CD8-positive, alpha-beta memory T cell (primary cell): ENCODE results near the gene NMUR1. TPM values are rescaled to one million over a fixed set of nuclear protein-coding genes. Genes with fewer than 3 reads are reported as not detected.

ENCODE experiments used
- CTCF ChIA-PET: fragments of 350-600 bp; sonication (Branson Sonifier 250); formaldehyde crosslinking; loops from one replicate; lab custom pipeline; 2021; ENCODE audit warnings: antibody characterized with exemption; lab: Charles Lee
- POLR2A ChIA-PET: fragments of 350-600 bp; sonication (Branson Sonifier 250); formaldehyde crosslinking; loops from one replicate; lab custom pipeline; 2021; ENCODE audit warnings: antibody characterized with exemption; lab: Charles Lee
- DNase-seq, 5 donors: peaks; one replicate each; pipeline versions ENCODE4 v3.0.0 to v3.0.0-alpha.2; 2020 to 2022; ENCODE audit warnings: mixed read lengths in 1 of 5
- H3K27ac ChIP-seq: one replicate; pipeline ENCODE4 v1.7.0; 2013; ENCODE audit warnings: low read depth, mild to moderate bottlenecking, low read length, moderate library complexity
- H3K27me3 ChIP-seq: 2 replicates; pipeline ENCODE4 v1.7.0; 2013; ENCODE audit warnings: low read length, mild to moderate bottlenecking; ENCODE audit not compliant: insufficient read depth, poor library complexity, severe bottlenecking
- H3K36me3 ChIP-seq: 2 replicates; pipeline ENCODE4 v1.7.0; 2013; ENCODE audit warnings: mild to moderate bottlenecking, low read length, moderate library complexity; ENCODE audit not compliant: insufficient read depth
- H3K4me1 ChIP-seq: 2 replicates; pipeline ENCODE4 v1.7.0; 2013; ENCODE audit warnings: mild to moderate bottlenecking, low read length, moderate library complexity; ENCODE audit not compliant: insufficient read depth
- H3K4me3 ChIP-seq: 2 replicates; pipeline ENCODE4 v1.7.0; 2013; ENCODE audit warnings: mild to moderate bottlenecking, low read length
- H3K9me3 ChIP-seq: 2 replicates; pipeline ENCODE4 v1.7.0; 2013; ENCODE audit warnings: mild to moderate bottlenecking, low read length
- H3K27ac Mint-ChIP-seq, 8 donors: one replicate each; pipeline ENCODE4 v1.8.0; 2020 to 2021; ENCODE audit warnings: mixed read lengths in 8 of 8, mild to moderate bottlenecking in 6 of 8, inconsistent platforms in 3 of 8, moderate library complexity in 3 of 8
- H3K27me3 Mint-ChIP-seq, 2 donors: one replicate each; pipeline ENCODE4 v1.8.0; 2020 to 2021; ENCODE audit warnings: mixed read lengths in 2 of 2, mild to moderate bottlenecking in 1 of 2, moderate library complexity in 1 of 2
- H3K36me3 Mint-ChIP-seq, 3 donors: one replicate each; pipeline ENCODE4 v1.8.0; 2020 to 2021; ENCODE audit warnings: mixed read lengths in 3 of 3, inconsistent platforms in 1 of 3, mild to moderate bottlenecking in 1 of 3
- H3K4me1 Mint-ChIP-seq, 3 donors: one replicate each; pipeline ENCODE4 v1.8.0; 2020 to 2021; ENCODE audit warnings: mixed read lengths in 3 of 3, inconsistent platforms in 1 of 3, mild to moderate bottlenecking in 1 of 3
- H3K4me3 Mint-ChIP-seq, 7 donors: one replicate each; pipeline ENCODE4 v1.8.0; 2020 to 2021; ENCODE audit warnings: mixed read lengths in 7 of 7, mild to moderate bottlenecking in 6 of 7, moderate library complexity in 4 of 7, inconsistent platforms in 2 of 7
- H3K9me3 Mint-ChIP-seq, 5 donors: one replicate each; pipeline ENCODE4 v1.8.0; 2020 to 2022; ENCODE audit warnings: mixed read lengths in 5 of 5, mild to moderate bottlenecking in 3 of 5, moderate library complexity in 2 of 5, inconsistent platforms in 1 of 5
- polyA plus RNA-seq: library from polyadenylated mRNA; unstranded; fragments of 300-500 nt; fragmentation: Illumina TruSeq; gene quantifications from one replicate; pipeline ENCODE4 v1.2.3, GENCODE V29; 2021
- total RNA-seq, 2 experiments: library from RNA; stranded (reverse); gene quantifications; one replicate each; pipeline ENCODE4 v1.2.3, GENCODE V29; 2021

NMUR1 gene
- total and polyA plus RNA-seq, 3 experiments from 2014 or later: 0.15 to 2.7 (median 0.18) TPM

DNA sequence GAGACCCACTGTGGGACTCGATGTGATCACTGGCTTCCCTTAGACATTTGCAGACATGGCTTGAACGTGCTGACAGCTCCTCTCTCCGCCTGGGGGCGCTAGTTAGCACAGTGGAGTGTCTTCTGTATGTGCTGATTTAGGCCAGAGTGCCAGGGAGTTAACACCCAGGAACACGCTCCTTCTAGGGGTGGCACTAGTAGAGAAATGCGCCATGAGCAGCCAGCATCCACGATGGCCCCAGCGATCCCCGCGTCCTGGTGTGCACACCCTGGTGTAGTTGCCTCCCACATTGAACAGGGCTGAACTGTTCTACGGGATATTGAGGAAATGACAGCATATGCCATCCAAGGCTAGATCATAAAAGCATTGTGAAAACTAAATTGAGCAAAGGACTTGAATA is 11.4 kb upstream of the NMUR1 start:
- Histone ChIP-seq H3K4me3 (no peak overlapping the region), H3K36me3 (no peaks in the 10 kb centered on the region), H3K27ac (no peak overlapping the region), H3K4me1 (peaks cover 18% of the 10 kb centered on the region), H3K27me3 (no peaks in the 10 kb centered on the region), H3K9me3 (peaks cover 8% of the 10 kb centered on the region)
- Mint-ChIP-seq H3K4me3 (no peak overlapping the region), H3K27ac (peak overlapping the region in 1 of 8 donors; percentile 51), H3K9me3 (peaks cover 3 to 11% (median 6%) of the 10 kb centered on the region in 5 donors), H3K36me3 (peaks cover 0 to 4% (median 0%) of the 10 kb centered on the region in 3 donors), H3K4me1 (peaks cover 31 to 50% (median 48%) of the 10 kb centered on the region in 3 donors), H3K27me3 (no peaks in the 10 kb centered on the region)
- ChIA-PET CTCF (interaction anchor here (1.6 kb wide), 1 partner anchor 11 kb away, joined by 6 read pairs; the partner anchor contains the start of gene NMUR1), POLR2A (no interaction called here)
- no peak for DNase-seq

DNA sequence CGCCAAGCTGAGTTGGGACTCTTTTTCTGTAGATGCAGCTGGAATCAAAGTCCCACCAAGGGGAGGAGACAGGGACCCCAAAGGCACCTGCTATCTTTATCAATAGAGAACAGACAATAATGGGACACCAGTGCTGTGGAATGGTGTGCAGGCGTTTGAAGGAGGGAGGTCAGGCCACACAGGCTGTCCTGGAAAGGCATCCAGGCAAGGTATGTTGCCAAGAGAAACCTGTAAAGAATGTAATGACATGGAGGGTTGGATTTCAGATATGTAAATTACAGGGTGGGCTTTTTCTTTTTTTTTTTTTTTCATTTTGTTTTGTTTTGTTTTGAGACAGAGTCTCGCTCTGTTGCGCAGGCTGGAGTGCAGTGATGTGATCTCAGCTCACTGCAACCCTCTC is 9.7 kb upstream of the NMUR1 start:
- CTCF ChIA-PET: interaction anchor here (0.7 to 1.4 kb wide), 6 partner anchors 11 to 138 kb away, joined by 3 to 5 read pairs (median 3); no protein-coding TSS in a partner anchor
- POLR2A ChIA-PET: no interaction called here
- H3K27me3 Mint-ChIP-seq: no peaks in the 10 kb centered on the region

DNA sequence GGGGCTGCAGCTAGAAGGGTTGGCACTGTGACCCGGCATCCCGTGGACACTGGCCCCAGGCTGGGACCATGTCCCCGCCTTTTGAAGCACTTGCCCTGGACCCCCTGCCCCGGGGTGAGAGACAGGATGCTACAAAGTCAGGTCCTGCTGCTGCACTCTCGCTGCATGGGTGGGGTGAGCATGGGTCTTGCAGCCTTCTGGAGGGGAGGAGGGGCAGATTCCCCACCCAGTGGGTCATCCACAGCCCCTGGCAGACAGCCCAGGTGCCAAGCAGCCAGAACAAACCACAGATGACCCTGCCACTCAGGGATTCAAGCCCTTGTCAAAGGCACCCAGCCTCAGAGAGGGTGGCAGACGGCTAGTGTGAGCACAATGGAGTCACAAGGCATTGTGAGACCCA is 5.7 kb upstream of the NMUR1 start:
- Histone ChIP-seq H3K9me3 (no peaks in the 10 kb centered on the region), H3K4me1 (peaks cover 7% of the 10 kb centered on the region), H3K36me3 (no peaks in the 10 kb centered on the region), H3K4me3 (no peak overlapping the region), H3K27ac (no peak overlapping the region), H3K27me3 (no peaks in the 10 kb centered on the region)
- POLR2A ChIA-PET: no interaction called here
- Mint-ChIP-seq H3K4me1 (peaks cover 23 to 42% (median 30%) of the 10 kb centered on the region in 3 donors), H3K9me3 (no peaks in the 10 kb centered on the region), H3K36me3 (no peaks in the 10 kb centered on the region), H3K27ac (peak overlapping the region in 1 of 8 donors; percentile 57), H3K4me3 (no peak overlapping the region), H3K27me3 (no peaks in the 10 kb centered on the region)
- no peak for DNase-seq
- CTCF ChIA-PET: interaction anchor here (1.3 kb wide), 1 partner anchor 19 kb away, joined by 3 read pairs; no protein-coding TSS in a partner anchor

More for the DNA sequence above, 9.7 kb upstream of the NMUR1 start:
- H3K4me1 ChIP-seq: peaks cover 2% of the 10 kb centered on the region
- peaks cover 3 to 11% (median 6%) of the 10 kb centered on the region in 5 donors for H3K9me3 Mint-ChIP-seq
- H3K4me3 Mint-ChIP-seq: no peak overlapping the region
- H3K27ac Mint-ChIP-seq: peak overlapping the region in 1 of 8 donors; percentile 72
- DNase-seq: no peak
- no peak overlapping the region for H3K27ac ChIP-seq
- peaks cover 8% of the 10 kb centered on the region for H3K9me3 ChIP-seq
- peaks cover 0 to 4% (median 0%) of the 10 kb centered on the region in 3 donors for H3K36me3 Mint-ChIP-seq
- H3K4me3 ChIP-seq: no peak overlapping the region
- H3K4me1 Mint-ChIP-seq: peaks cover 17 to 41% (median 37%) of the 10 kb centered on the region in 3 donors
- H3K36me3 ChIP-seq: no peaks in the 10 kb centered on the region
- H3K27me3 ChIP-seq: no peaks in the 10 kb centered on the region

- Mint-ChIP-seq H3K27ac (peak overlapping the region in 2 of 8 donors; percentile 24 to 83), H3K4me3 (no peak overlapping the region), H3K27me3 (peaks cover 0 to 3% of the 10 kb centered on the region in 2 donors), H3K36me3 (no peaks in the 10 kb centered on the region), H3K9me3 (no peaks in the 10 kb centered on the region), H3K4me1 (peaks cover 30 to 49% (median 35%) of the 10 kb centered on the region in 3 donors)
- Histone ChIP-seq H3K27ac (no peak overlapping the region), H3K4me3 (no peak overlapping the region), H3K4me1 (peaks cover 19% of the 10 kb centered on the region), H3K36me3 (no peaks in the 10 kb centered on the region), H3K27me3 (no peaks in the 10 kb centered on the region), H3K9me3 (no peaks in the 10 kb centered on the region)
- no peak for DNase-seq
- ChIA-PET POLR2A (no interaction called here), CTCF (interaction anchor here (0.7 to 2.6 kb wide), 7 partner anchors 9 to 51 kb away, joined by 3 to 12 read pairs (median 3); no protein-coding TSS in a partner anchor)
Observed at GRCh38 chr2:231533777-231534125, 3.5 kb upstream of the NMUR1 start.

DNA sequence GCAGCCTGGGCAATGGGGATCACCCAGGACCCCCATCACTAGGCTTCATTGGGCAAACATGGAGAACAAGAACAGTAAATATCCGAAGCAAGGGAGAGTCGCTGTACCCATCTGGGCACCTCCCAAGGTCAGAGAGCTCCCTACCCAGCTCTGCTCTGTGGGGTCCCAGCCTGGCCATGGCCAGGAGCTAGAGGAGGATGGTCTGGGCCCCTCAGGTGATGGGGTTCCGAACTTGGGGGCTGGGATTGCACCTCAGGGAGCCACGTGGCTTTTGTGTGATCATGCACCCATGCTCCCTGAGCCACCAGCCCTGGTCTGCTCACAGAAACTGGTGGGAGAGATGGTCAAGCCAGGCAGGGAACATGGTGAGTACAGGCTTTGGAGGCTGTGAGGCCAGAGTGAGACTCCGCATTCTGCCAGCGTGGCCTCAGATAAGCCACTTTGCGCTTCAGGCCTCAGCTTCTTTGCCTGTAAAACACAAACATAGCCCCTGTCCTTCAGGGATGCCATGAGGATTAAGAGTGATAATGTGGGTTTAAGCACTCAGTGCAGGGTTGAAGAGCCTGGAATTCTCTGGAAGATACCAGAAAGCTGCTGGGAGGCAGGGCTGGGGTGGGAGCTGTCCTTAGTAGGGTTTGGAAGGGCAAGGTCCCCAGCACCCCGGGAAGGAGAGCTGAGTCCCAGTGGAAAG is 3.0 kb upstream of the NMUR1 start:
- H3K36me3 ChIP-seq: no peaks in the 10 kb centered on the region
- CTCF ChIA-PET: interaction anchor here (0.7 to 2.6 kb wide), 8 partner anchors 10 to 69 kb away, joined by 3 to 12 read pairs (median 4); partner anchors contain the start of gene NCL

GRCh38 chr2:231532756-231533035 is 2.5 kb upstream of the NMUR1 start:
- no peak for DNase-seq
- Histone ChIP-seq H3K27me3 (no peaks in the 10 kb centered on the region), H3K27ac (no peak overlapping the region), H3K4me3 (no peak overlapping the region), H3K36me3 (no peaks in the 10 kb centered on the region), H3K4me1 (peaks cover 19% of the 10 kb centered on the region), H3K9me3 (no peaks in the 10 kb centered on the region)
- Mint-ChIP-seq H3K4me3 (no peak overlapping the region), H3K36me3 (no peaks in the 10 kb centered on the region), H3K9me3 (no peaks in the 10 kb centered on the region), H3K27me3 (peaks cover 0 to 3% of the 10 kb centered on the region in 2 donors), H3K4me1 (peaks cover 36 to 60% (median 37%) of the 10 kb centered on the region in 3 donors), H3K27ac (peak overlapping the region in 2 of 8 donors; percentile 50 to 63)
- POLR2A ChIA-PET: no interaction called here
- CTCF ChIA-PET: interaction anchor here (0.7 to 2.6 kb wide), 6 partner anchors 10 to 68 kb away, joined by 3 to 12 read pairs (median 6); partner anchors contain the start of gene NCL

More for the DNA sequence above, 3.0 kb upstream of the NMUR1 start:
- Mint-ChIP-seq H3K27me3 (peaks cover 0 to 3% of the 10 kb centered on the region in 2 donors), H3K36me3 (no peaks in the 10 kb centered on the region), H3K4me3 (no peak overlapping the region), H3K27ac (peak overlapping the region in 4 of 8 donors; percentile 31 to 83 (median 56)), H3K4me1 (peaks cover 32 to 54% (median 36%) of the 10 kb centered on the region in 3 donors), H3K9me3 (no peaks in the 10 kb centered on the region)
- DNase-seq: no peak
- Histone ChIP-seq H3K27ac (no peak overlapping the region), H3K9me3 (no peaks in the 10 kb centered on the region), H3K27me3 (no peaks in the 10 kb centered on the region), H3K4me1 (peaks cover 19% of the 10 kb centered on the region), H3K4me3 (no peak overlapping the region)
- POLR2A ChIA-PET: no interaction called here

- Histone ChIP-seq H3K4me1 (peaks cover 19% of the 10 kb centered on the region), H3K9me3 (no peaks in the 10 kb centered on the region), H3K4me3 (no peak overlapping the region), H3K27ac (no peak overlapping the region), H3K27me3 (no peaks in the 10 kb centered on the region), H3K36me3 (no peaks in the 10 kb centered on the region)
- Mint-ChIP-seq H3K4me1 (peaks cover 36 to 65% (median 38%) of the 10 kb centered on the region in 3 donors), H3K9me3 (no peaks in the 10 kb centered on the region), H3K27me3 (peaks cover 0 to 3% of the 10 kb centered on the region in 2 donors), H3K4me3 (peak overlapping the region in 4 of 7 donors; percentile 29 to 70 (median 48)), H3K36me3 (no peaks in the 10 kb centered on the region), H3K27ac (peak overlapping the region in 2 of 8 donors; percentile 37 to 79)
- ChIA-PET POLR2A (no interaction called here), CTCF (interaction anchor here (0.8 to 2.6 kb wide), 6 partner anchors 14 to 30 kb away, joined by 3 to 20 read pairs (median 12); no protein-coding TSS in a partner anchor)
- DNase-seq: no peak
Observed at GRCh38 chr2:231531883-231532755, 1.9 kb upstream of the NMUR1 start.
